Measurements from ENCODE around the gene NUDT3.

NUDT3 gene

DNA sequence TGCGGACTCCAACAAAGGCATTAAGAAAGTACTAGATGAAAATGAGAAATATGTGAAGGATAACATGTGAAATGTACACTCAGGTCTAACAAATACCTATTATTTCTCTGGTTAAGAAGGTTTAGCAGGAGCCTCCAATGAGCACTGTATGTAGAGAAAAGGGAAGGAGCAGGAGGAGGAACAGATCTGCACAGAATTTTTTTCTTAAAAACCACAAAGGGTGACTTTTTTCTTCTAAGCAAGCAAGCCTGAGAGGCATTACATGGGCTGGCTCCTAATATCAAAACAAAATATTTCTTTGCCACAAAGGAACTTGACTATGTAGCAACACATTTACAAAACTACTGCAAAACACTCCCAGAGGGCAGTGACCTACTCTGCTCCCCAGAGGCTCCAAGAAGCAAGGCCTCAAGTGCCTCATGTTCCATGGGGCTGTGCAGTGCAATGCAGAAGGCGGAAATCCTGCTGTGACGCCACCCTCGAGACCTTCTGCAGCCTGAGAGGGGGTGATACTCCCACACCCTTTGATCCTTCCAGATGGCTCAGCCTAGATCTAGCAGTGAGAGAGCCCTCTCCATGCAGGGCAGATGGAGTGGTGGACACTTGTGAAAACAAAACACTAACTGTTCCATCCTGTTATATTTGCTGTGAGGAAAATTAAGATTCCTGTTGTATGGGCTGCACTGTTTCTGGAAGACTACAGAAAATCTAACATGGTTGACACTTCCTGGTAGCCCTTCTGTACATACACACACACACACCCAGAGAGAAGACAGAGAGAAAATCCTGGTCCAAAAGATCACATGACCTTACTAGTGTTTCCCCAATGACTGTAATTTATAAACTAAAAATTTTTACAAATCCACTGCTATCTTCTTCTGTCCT, 107.7 kb downstream of the NUDT3 start:
- in situ Hi-C loops (cut with HindIII; ENCODE audit: low sequenced_read_pairs) = no loop called here
- TF ChIP-seq, protein P1, sequence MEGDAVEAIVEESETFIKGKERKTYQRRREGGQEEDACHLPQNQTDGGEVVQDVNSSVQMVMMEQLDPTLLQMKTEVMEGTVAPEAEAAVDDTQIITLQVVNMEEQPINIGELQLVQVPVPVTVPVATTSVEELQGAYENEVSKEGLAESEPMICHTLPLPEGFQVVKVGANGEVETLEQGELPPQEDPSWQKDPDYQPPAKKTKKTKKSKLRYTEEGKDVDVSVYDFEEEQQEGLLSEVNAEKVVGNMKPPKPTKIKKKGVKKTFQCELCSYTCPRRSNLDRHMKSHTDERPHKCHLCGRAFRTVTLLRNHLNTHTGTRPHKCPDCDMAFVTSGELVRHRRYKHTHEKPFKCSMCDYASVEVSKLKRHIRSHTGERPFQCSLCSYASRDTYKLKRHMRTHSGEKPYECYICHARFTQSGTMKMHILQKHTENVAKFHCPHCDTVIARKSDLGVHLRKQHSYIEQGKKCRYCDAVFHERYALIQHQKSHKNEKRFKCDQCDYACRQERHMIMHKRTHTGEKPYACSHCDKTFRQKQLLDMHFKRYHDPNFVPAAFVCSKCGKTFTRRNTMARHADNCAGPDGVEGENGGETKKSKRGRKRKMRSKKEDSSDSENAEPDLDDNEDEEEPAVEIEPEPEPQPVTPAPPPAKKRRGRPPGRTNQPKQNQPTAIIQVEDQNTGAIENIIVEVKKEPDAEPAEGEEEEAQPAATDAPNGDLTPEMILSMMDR (IDR thresholded peaks at IDR 0.05; ENCODE audit: low read depth, low read length) = no peak
- H3K4me3 ChIP-seq (ENCODE audit: low read depth, low read length) = no peak overlapping the region
- DNase-seq (ENCODE audit: low read depth, low spot score) = peak; percentile 88

DNA sequence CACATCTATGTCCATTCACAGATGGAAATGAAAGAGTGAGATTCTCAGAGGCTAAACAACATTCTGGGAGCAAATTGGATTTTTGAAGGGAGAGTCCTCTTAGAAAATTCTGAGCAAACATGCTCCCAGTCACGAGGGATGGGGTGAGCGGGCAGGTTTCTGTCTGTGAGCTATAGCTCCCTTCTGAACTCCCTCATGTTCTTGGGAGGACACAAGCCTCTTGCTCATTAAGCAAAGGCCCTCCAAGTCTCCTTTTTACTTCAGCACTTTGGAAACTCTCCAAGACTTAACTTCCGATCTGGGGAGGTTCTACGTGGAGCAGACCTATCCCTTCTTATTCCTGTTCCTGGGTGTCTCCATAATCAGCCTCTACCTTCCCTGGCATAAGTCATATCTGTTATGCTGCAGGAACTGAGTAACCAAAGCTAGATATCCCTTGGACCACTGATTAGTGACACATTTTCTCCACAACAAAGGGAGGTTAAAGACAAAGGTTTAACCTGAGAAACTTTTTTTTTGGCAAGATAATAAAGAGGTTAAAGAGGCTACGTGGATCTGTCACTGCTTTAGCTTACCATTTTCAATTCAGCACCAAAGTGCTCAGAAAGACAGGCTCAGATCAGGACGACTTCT, 110.7 kb downstream of the NUDT3 start:
- no peak for DNase-seq (ENCODE audit: low read depth, low spot score)
- no peak overlapping the region for H3K4me3 ChIP-seq (ENCODE audit: low read depth, low read length)
- in situ Hi-C loops (cut with HindIII; ENCODE audit: low sequenced_read_pairs) = no loop called here
- TF ChIP-seq, protein P1 (IDR thresholded peaks at IDR 0.05; ENCODE audit: low read depth, low read length) = no peak

DNA sequence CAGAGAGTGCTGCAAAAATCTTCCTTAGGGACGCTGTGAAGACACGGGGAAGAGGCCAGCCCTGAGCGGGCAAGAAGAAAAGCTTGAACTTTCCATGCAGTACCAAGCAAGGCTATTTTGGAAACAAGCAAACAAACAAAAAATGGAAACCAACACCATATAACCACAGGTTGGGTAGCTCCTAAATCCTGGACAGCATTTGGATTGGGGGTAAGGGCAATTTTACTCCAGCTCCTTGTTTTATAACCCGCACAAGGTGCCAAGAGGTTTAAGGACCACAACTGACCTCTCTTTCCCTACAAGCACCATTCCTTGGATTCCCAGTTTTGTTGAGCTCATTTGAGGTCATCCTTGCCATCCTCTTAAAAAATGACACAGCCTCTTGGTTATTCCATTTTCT, 112.3 kb downstream of the NUDT3 start:
- DNase-seq (ENCODE audit: low read depth, low spot score) = no peak
- in situ Hi-C loops (cut with HindIII; ENCODE audit: low sequenced_read_pairs) = no loop called here
- no peak overlapping the region for H3K4me3 ChIP-seq (ENCODE audit: low read depth, low read length)
- TF ChIP-seq, protein P1 (IDR thresholded peaks at IDR 0.05; ENCODE audit: low read depth, low read length) = no peak

- no peak for DNase-seq (ENCODE audit: low read depth, low spot score)
- in situ Hi-C loops (cut with HindIII; ENCODE audit: low sequenced_read_pairs) = no loop called here
Measured at GRCh38 chr6:34278833-34279232, 113.6 kb downstream of the NUDT3 start.

GRCh38 chr6:34277763-34278112, 114.7 kb downstream of the NUDT3 start:
- TF ChIP-seq, protein P1 (IDR thresholded peaks at IDR 0.05; ENCODE audit: low read depth, low read length) = no peak
- DNase-seq (ENCODE audit: low read depth, low spot score) = no peak
- in situ Hi-C loops (cut with HindIII; ENCODE audit: low sequenced_read_pairs) = no loop called here
- H3K4me3 ChIP-seq (ENCODE audit: low read depth, low read length) = no peak overlapping the region

More at GRCh38 chr6:34278833-34279232, 113.6 kb downstream of the NUDT3 start:
- H3K4me3 ChIP-seq (ENCODE audit: low read depth, low read length) = no peak overlapping the region
- TF ChIP-seq, protein P1 (IDR thresholded peaks at IDR 0.05; ENCODE audit: low read depth, low read length) = no peak

DNA sequence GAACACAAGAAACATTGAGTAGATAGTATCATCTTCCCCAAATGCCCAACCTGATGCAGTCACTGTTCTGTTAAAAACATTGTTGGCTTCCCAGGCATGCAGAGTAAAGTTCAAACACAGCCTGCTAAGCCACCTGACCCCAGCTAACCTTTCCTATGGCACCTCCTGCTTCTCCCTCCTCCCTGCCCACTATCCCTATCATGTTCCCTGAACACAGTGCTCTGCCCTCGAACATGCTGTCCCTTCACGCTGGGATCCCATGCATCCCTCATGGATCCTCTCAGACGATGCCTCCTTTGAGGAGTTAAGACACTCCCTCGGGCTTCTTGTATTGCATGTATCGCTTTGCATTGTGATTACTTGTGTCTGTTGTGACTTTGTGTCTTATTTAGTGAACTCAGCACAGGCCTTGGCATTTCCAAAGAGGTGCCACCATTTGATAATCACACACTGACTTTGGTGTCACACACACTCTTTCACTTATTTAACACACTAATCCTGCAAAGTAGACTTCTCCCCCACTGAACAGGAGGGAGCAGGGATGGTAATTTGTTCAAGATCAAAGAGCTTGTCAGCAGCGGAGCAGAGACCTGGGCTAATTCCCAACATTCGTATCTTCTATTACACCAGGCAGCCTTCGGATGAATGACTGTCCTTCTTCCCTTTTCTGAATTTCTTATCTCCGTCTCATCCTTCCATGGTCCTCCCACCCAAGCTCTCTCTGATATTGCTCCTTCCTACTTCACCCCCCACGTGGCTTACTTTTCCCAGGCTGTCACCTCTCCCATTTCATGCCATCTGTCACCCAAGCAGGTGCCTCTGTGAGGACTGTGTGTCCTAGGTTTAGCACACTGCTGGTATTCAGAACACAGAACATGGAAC, 115.3 kb downstream of the NUDT3 start:
- H3K4me3 ChIP-seq (ENCODE audit: low read depth, low read length) = no peak overlapping the region
- DNase-seq (ENCODE audit: low read depth, low spot score) = no peak
- in situ Hi-C loops (cut with HindIII; ENCODE audit: low sequenced_read_pairs) = no loop called here
- TF ChIP-seq, protein P1 (IDR thresholded peaks at IDR 0.05; ENCODE audit: low read depth, low read length) = no peak

Measured in astrocyte of the spinal cord (primary cell).